ENCODE results near the gene SRBD1. TPM values are rescaled to one million over a fixed set of nuclear protein-coding genes. Genes with fewer than 3 reads are reported as not detected.

SRBD1 gene
- polyA plus RNA-seq, 3 donors, result 5.8 to 9.2 (median 7.0) TPM

- H3K27ac Mint-ChIP-seq, result no peak overlapping the region
- no peak overlapping the region for H3K9ac ChIP-seq (ENCODE audit: insufficient read depth, low read length, poor library complexity, severe bottlenecking)
- no peaks in the 10 kb centered on the region for H3K4me1 ChIP-seq (ENCODE audit: control insufficient read depth in 1 of 2, insufficient read depth in 2 of 2, low read length in 2 of 2)
- intact Hi-C loops (cut with micrococcal nuclease), result no loop called here
- WGBS (ENCODE audit: insufficient coverage), result no CpG with 5 or more reads among the region's 1 CpG
- no peaks in the 10 kb centered on the region for H3K27me3 Mint-ChIP-seq (ENCODE audit: low read depth in 3 of 3)
- H3K4me1 Mint-ChIP-seq, result no peaks in the 10 kb centered on the region
- H3K4me2 ChIP-seq (replicated peaks; ENCODE audit: extremely low read depth, low read length, poor library complexity, severe bottlenecking), result no peak overlapping the region
- no peak for DNase-seq
- no peaks in the 10 kb centered on the region for H3K36me3 ChIP-seq (replicated peaks in 1 of 2; ENCODE audit: control insufficient read depth in 1 of 2, insufficient read depth in 2 of 2, low read length in 2 of 2)
- H3K9me3 Mint-ChIP-seq, result peaks cover 0 to 4% (median 0%) of the 10 kb centered on the region in 7 donors
- H3K9me3 ChIP-seq (replicated peaks in 1 of 2; ENCODE audit: control insufficient read depth in 1 of 2, insufficient read depth in 1 of 2, low read length in 2 of 2), result no peaks in the 10 kb centered on the region
- H3K36me3 Mint-ChIP-seq, result peaks cover 9 to 21% of the 10 kb centered on the region in 2 donors
- no peak overlapping the region for H3K4me3 Mint-ChIP-seq
- no peak overlapping the region for H3K27ac ChIP-seq (ENCODE audit: low read depth in 1 of 2, low read length in 2 of 2)
- H4K20me1 ChIP-seq (ENCODE audit: insufficient read depth, low read length), result no peaks in the 10 kb centered on the region
- H3K27me3 ChIP-seq (ENCODE audit: control insufficient read depth in 2 of 2, insufficient read depth in 2 of 2, low read length in 2 of 2), result no peaks in the 10 kb centered on the region
- no peak overlapping the region for H3K4me3 ChIP-seq (replicated peaks in 1 of 3; ENCODE audit: low read depth in 2 of 3, low read length in 3 of 3)
- H3K79me2 ChIP-seq (ENCODE audit: insufficient read depth, low read length), result no peaks in the 10 kb centered on the region
- H2AFZ ChIP-seq (ENCODE audit: insufficient read depth, low read depth, low read length, poor library complexity, severe bottlenecking), result no peak overlapping the region
- no peak for TF ChIP-seq CTCF (IDR thresholded peaks at IDR 0.05)
Observed at GRCh38 chr2:45445037-45445436, 166.0 kb downstream of the SRBD1 start.

- Mint-ChIP-seq H3K4me1 (no peaks in the 10 kb centered on the region), H3K27me3 (ENCODE audit: low read depth in 3 of 3) (no peaks in the 10 kb centered on the region), H3K4me3 (no peak overlapping the region), H3K36me3 (peaks cover 9 to 24% of the 10 kb centered on the region in 2 donors), H3K9me3 (peaks cover 0 to 4% (median 0%) of the 10 kb centered on the region in 7 donors), H3K27ac (no peak overlapping the region)
- no peak overlapping the region for H3K27ac ChIP-seq (ENCODE audit: low read depth in 1 of 2, low read length in 2 of 2)
- TF ChIP-seq CTCF (IDR thresholded peaks at IDR 0.05), result no peak
- no peaks in the 10 kb centered on the region for H3K9me3 ChIP-seq (replicated peaks in 1 of 2; ENCODE audit: control insufficient read depth in 1 of 2, insufficient read depth in 1 of 2, low read length in 2 of 2)
- H3K79me2 ChIP-seq (ENCODE audit: insufficient read depth, low read length), result no peaks in the 10 kb centered on the region
- intact Hi-C loops (cut with micrococcal nuclease), result no loop called here
- DNase-seq, result no peak
- no peak overlapping the region for H3K4me3 ChIP-seq (replicated peaks in 1 of 3; ENCODE audit: low read depth in 2 of 3, low read length in 3 of 3)
- no peak overlapping the region for H3K4me2 ChIP-seq (replicated peaks; ENCODE audit: extremely low read depth, low read length, poor library complexity, severe bottlenecking)
- 86% methylated on average over 1 of the region's 1 CpG for WGBS (ENCODE audit: insufficient coverage)
- H3K36me3 ChIP-seq (replicated peaks in 1 of 2; ENCODE audit: control insufficient read depth in 1 of 2, insufficient read depth in 2 of 2, low read length in 2 of 2), result no peaks in the 10 kb centered on the region
- no peaks in the 10 kb centered on the region for H3K27me3 ChIP-seq (ENCODE audit: control insufficient read depth in 2 of 2, insufficient read depth in 2 of 2, low read length in 2 of 2)
- H2AFZ ChIP-seq (ENCODE audit: insufficient read depth, low read depth, low read length, poor library complexity, severe bottlenecking), result no peak overlapping the region
- no peaks in the 10 kb centered on the region for H3K4me1 ChIP-seq (ENCODE audit: control insufficient read depth in 1 of 2, insufficient read depth in 2 of 2, low read length in 2 of 2)
- no peak overlapping the region for H3K9ac ChIP-seq (ENCODE audit: insufficient read depth, low read length, poor library complexity, severe bottlenecking)
- no peaks in the 10 kb centered on the region for H4K20me1 ChIP-seq (ENCODE audit: insufficient read depth, low read length)
Observed at GRCh38 chr2:45443012-45443411, 168.1 kb downstream of the SRBD1 start.
